Tibial nerve (tissue), 4 donors: ENCODE results near the gene CEP76. TPM values are rescaled to one million over a fixed set of nuclear protein-coding genes. Genes with fewer than 3 reads are reported as not detected.

Experiments
- DNase-seq, 2 donors: peaks; one replicate each; pipeline ENCODE4 v3.0.0-alpha.2; 2019; ENCODE audit warnings: low spot score in 2 of 2
- H3K27ac ChIP-seq, 4 donors: fragments of 200-600 bp; sonication (generic) in 3 of 4; one replicate each; pipeline ENCODE4 v1.5.1; 2017 to 2019; ENCODE audit warnings: mild to moderate bottlenecking in 1 of 4
- H3K27me3 ChIP-seq, 2 donors: fragments of 200-600 bp; sonication (generic) in 1 of 2; one replicate each; pipeline versions ENCODE4 v1.5.1 to v1.6.0; 2017 to 2019
- H3K36me3 ChIP-seq, 3 donors: fragments of 200-600 bp; sonication (generic); one replicate each; pipeline ENCODE4 v1.5.1; 2018 to 2019
- H3K4me1 ChIP-seq, 4 donors: fragments of 200-600 bp; sonication (generic) in 3 of 4; one replicate each; pipeline ENCODE4 v1.5.1; 2017 to 2019
- H3K4me3 ChIP-seq, 4 donors: fragments of 200-600 bp; sonication (generic) in 3 of 4; one replicate each; pipeline ENCODE4 v1.5.1; 2017 to 2019; ENCODE audit warnings: mild to moderate bottlenecking in 1 of 4, moderate library complexity in 1 of 4
- H3K9me3 ChIP-seq, 4 donors: fragments of 200-600 bp; sonication (generic) in 3 of 4; one replicate each; pipeline ENCODE4 v1.5.1; 2017 to 2019
- CTCF ChIP-seq, 5 experiments: fragments of 200-600 bp in 3 of 5; fragments of 450-650 bp in 2 of 5; sonication (generic) in 3 of 5; IDR thresholded peaks; one replicate each; pipeline ENCODE4 v1.5.1; 2016 to 2019; ENCODE audit warnings: antibody characterized with exemption in 5 of 5, mild to moderate bottlenecking in 3 of 5, moderate library complexity in 2 of 5
- EP300 ChIP-seq, 2 donors: sonication (generic); formaldehyde crosslinking; IDR thresholded peaks; one replicate each; pipeline ENCODE4 v1.6.1; 2017; ENCODE audit warnings: antibody characterized with exemption in 2 of 2, mild to moderate bottlenecking in 1 of 2
- POLR2A ChIP-seq, 2 donors: fragments of 450-650 bp; IDR thresholded peaks; one replicate each; pipeline ENCODE4 v1.6.1; 2017; ENCODE audit warnings: antibody characterized with exemption in 2 of 2, mild to moderate bottlenecking in 2 of 2, moderate library complexity in 2 of 2
- WGBS, 2 donors: methylation state at CpG; one replicate each; pipeline ENCODE4 v1.1.5; 2018; 5-methylcytosine and 5-hydroxymethylcytosine counted together
- total RNA-seq, 4 donors: library from RNA; depleted of rRNA; stranded (reverse); fragments of >200 nt; gene quantifications; one replicate each; pipeline ENCODE4 v1.1.0, GENCODE V29; 2016

CEP76 gene
- total RNA-seq, 4 donors from 2014 or later, result 3.1 to 13.6 (median 9.8) TPM

DNA sequence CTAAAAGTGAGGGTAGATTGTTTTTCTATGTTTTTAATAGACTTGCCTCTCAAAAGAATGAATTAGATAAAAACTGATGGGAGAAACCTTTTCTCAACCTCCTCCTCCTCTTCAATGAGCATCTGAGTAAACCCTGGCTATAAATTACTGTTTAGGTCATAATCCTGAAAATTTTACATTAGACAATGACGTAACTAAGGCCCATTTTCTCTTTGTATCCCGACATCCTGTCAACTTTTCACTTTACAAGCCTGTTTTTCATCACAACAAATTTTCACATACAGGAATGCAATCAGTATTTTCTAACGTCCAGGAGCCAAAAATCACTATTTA is 46.0 kb downstream of the CEP76 start:
- H3K9me3 ChIP-seq, result no peaks in the 10 kb centered on the region
- peaks cover 0 to 9% (median 0%) of the 10 kb centered on the region in 3 donors for H3K36me3 ChIP-seq
- peaks cover 0 to 60% (median 17%) of the 10 kb centered on the region in 4 donors for H3K4me1 ChIP-seq
- H3K27ac ChIP-seq, result peak overlapping the region; percentile 96 to 99 (median 98)
- H3K4me3 ChIP-seq, result peak overlapping the region; percentile 68 to 91 (median 89)
- H3K27me3 ChIP-seq, result no peaks in the 10 kb centered on the region
- TF ChIP-seq POLR2A (IDR thresholded peaks at IDR 0.05), result no peak
- no peak for TF ChIP-seq CTCF (IDR thresholded peaks at IDR 0.05)
- TF ChIP-seq EP300 (IDR thresholded peaks at IDR 0.05), result no peak
- 4 to 6% methylated on average over 3 of the region's 3 CpGs for WGBS, 2 donors
- DNase-seq, result no peak

GRCh38 chr18:12654971-12655370 is 47.6 kb downstream of the CEP76 start:
- TF ChIP-seq CTCF (IDR thresholded peaks at IDR 0.05) (no peak), EP300 (IDR thresholded peaks at IDR 0.05) (no peak), POLR2A (IDR thresholded peaks at IDR 0.05) (no peak)
- WGBS, 2 donors, result 96 to 97% methylated on average over 1 of the region's 1 CpG
- Histone ChIP-seq H3K9me3 (no peaks in the 10 kb centered on the region), H3K27ac (peak overlapping the region in 2 of 4 donors; percentile 99), H3K27me3 (no peaks in the 10 kb centered on the region), H3K36me3 (no peaks in the 10 kb centered on the region), H3K4me3 (no peak overlapping the region), H3K4me1 (peaks cover 0 to 67% (median 22%) of the 10 kb centered on the region in 4 donors)
- no peak for DNase-seq

DNA sequence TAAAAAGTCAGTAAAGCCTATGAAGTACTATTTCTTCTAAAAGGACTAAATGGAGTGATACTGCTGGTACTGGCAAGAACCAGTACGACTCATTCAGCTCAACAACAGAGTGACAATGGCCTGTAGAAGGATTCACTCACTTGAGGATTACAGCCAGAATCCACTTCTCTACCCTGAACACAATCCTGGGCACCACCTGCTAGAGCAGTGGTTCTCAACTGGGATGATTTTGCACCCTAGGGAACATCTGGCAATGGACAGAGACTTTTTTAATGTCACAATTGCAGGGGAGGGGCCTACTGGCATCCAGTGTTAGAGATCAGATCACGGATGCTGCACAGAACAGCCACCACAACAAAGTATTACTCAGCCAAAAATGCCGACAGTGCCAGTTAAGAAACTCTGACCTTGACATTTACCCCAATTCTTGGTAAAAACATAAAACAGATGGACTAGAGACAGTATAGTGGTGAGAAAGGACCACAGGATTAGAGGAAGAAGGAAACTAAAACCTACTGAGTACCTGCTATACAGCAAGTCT is 49.6 kb downstream of the CEP76 start:
- Histone ChIP-seq H3K27ac (peak overlapping the region; percentile 44 to 75 (median 58)), H3K4me3 (no peak overlapping the region), H3K4me1 (peaks cover 0 to 58% (median 22%) of the 10 kb centered on the region in 4 donors), H3K27me3 (no peaks in the 10 kb centered on the region), H3K36me3 (no peaks in the 10 kb centered on the region), H3K9me3 (no peaks in the 10 kb centered on the region)
- no peak for DNase-seq
- WGBS, 2 donors, result 24 to 34% methylated on average over 3 of the region's 3 CpGs
- no peak for TF ChIP-seq POLR2A (IDR thresholded peaks at IDR 0.05)
- TF ChIP-seq EP300 (IDR thresholded peaks at IDR 0.05), result no peak
- no peak for TF ChIP-seq CTCF (IDR thresholded peaks at IDR 0.05)

DNA sequence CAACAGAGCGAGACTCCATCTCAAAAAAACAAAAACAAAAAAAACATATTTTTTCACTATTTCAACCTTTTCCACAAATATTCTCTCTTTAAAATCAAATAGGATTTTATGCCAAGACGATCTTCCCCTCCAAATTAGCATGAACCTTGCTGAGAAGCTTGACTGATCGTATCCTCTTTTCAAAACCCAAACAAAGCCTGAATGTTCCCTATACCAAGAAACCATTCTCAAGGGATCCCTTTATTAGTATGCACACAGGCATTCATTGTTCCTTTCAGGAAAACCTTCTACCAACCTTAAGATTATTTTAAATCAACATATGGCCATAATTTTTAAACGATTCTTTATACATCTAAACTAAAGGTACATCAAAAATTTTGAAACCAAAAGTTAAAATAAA is 50.9 kb downstream of the CEP76 start:
- Histone ChIP-seq H3K4me1 (peaks cover 0 to 57% (median 22%) of the 10 kb centered on the region in 4 donors), H3K4me3 (no peak overlapping the region), H3K27ac (peak overlapping the region in 3 of 4 donors; percentile 44 to 75 (median 71)), H3K9me3 (no peaks in the 10 kb centered on the region), H3K36me3 (no peaks in the 10 kb centered on the region), H3K27me3 (no peaks in the 10 kb centered on the region)
- 30 to 33% methylated on average over 4 of the region's 4 CpGs for WGBS, 2 donors
- no peak for TF ChIP-seq POLR2A (IDR thresholded peaks at IDR 0.05)
- TF ChIP-seq CTCF (IDR thresholded peaks at IDR 0.05), result no peak
- TF ChIP-seq EP300 (IDR thresholded peaks at IDR 0.05), result no peak
- DNase-seq, result no peak

DNA sequence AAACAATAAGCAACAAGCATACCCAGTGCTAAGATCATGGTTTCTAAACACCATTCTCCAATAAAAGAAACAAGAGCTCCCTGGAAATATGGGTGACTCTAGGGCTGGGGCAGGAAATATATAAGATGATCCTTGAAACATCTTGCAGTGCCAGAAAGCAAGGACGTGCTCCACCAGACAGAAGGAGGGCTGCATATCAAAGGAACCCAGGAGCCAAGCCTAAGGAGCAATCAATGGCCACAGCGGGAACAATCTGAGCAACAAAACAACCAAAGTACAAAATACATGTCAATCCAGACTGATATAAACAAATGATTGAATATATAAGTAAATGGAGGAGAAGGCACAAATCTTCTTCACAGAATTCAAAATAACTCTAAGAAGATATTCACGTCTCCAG is 54.8 kb downstream of the CEP76 start:
- no peaks in the 10 kb centered on the region for H3K9me3 ChIP-seq
- peaks cover 0 to 52% (median 16%) of the 10 kb centered on the region in 4 donors for H3K4me1 ChIP-seq
- no peaks in the 10 kb centered on the region for H3K36me3 ChIP-seq
- DNase-seq, result no peak
- 83 to 87% methylated on average over 3 of the region's 3 CpGs for WGBS, 2 donors
- no peak overlapping the region for H3K27ac ChIP-seq
- H3K27me3 ChIP-seq, result no peaks in the 10 kb centered on the region
- H3K4me3 ChIP-seq, result no peak overlapping the region
- TF ChIP-seq EP300 (IDR thresholded peaks at IDR 0.05), result no peak
- no peak for TF ChIP-seq CTCF (IDR thresholded peaks at IDR 0.05)
- TF ChIP-seq POLR2A (IDR thresholded peaks at IDR 0.05), result no peak
